Trophoblast cell (in vitro differentiated cells and primary cell): ENCODE data around the gene CUL4A.

Source experiments
- DNase-seq, 2 donors: peaks; one replicate each; pipeline ENCODE4 v3.0.0-alpha.2; 2016
- H2AFZ ChIP-seq: 2 replicates; pipeline ENCODE4 v1.6.1; 2013; ENCODE audit warnings: low read length, moderate library complexity, mild to moderate bottlenecking; ENCODE audit not compliant: insufficient read depth, poor library complexity
- H2AK5ac ChIP-seq: 2 replicates; pipeline ENCODE4 v1.6.1; 2013; ENCODE audit warnings: mild to moderate bottlenecking, low read length
- H2BK120ac ChIP-seq: 2 replicates; pipeline ENCODE4 v1.6.1; 2013; ENCODE audit warnings: low read length, mild to moderate bottlenecking, moderate library complexity; ENCODE audit not compliant: insufficient read depth, poor library complexity
- H2BK12ac ChIP-seq: 2 replicates; pipeline ENCODE4 v1.6.1; 2013; ENCODE audit warnings: mild to moderate bottlenecking, low read length, moderate library complexity
- H2BK5ac ChIP-seq: 2 replicates; pipeline ENCODE4 v1.6.1; 2013; ENCODE audit warnings: low read length, low read depth, moderate library complexity, mild to moderate bottlenecking; ENCODE audit not compliant: poor library complexity
- H3K14ac ChIP-seq: 2 replicates; pipeline ENCODE4 v1.6.1; 2013; ENCODE audit warnings: mild to moderate bottlenecking, low read length
- H3K18ac ChIP-seq: 2 replicates; pipeline ENCODE4 v1.6.1; 2013; ENCODE audit warnings: mild to moderate bottlenecking, low read length
- H3K23ac ChIP-seq: 2 replicates; pipeline ENCODE4 v1.6.1; 2013; ENCODE audit warnings: low read length
- H3K27ac ChIP-seq: 2 replicates; pipeline ENCODE4 v1.5.1; 2013; ENCODE audit warnings: low read depth, mild to moderate bottlenecking, inconsistent platforms, low read length, moderate library complexity
- H3K27me3 ChIP-seq: 2 replicates; pipeline ENCODE4 v1.6.1; 2013; ENCODE audit warnings: inconsistent platforms, mild to moderate bottlenecking, low read length, moderate library complexity; ENCODE audit not compliant: insufficient read depth
- H3K36me3 ChIP-seq, 2 experiments: 1 replicate in 1 of 2; 2 replicates in 1 of 2; pipeline ENCODE4 v1.6.1; 2013; ENCODE audit warnings: low read length in 2 of 2, mild to moderate bottlenecking in 2 of 2, moderate library complexity in 1 of 2; ENCODE audit not compliant: insufficient read depth in 2 of 2, control insufficient read depth in 1 of 2
- H3K4ac ChIP-seq: 2 replicates; pipeline ENCODE4 v1.6.1; 2013; ENCODE audit warnings: low read depth, mild to moderate bottlenecking, low read length, moderate library complexity
- H3K4me1 ChIP-seq, 2 experiments: 1 replicate in 1 of 2; 2 replicates in 1 of 2; pipeline ENCODE4 v1.6.1; 2013; ENCODE audit warnings: low read length in 2 of 2, mild to moderate bottlenecking in 2 of 2, moderate library complexity in 1 of 2; ENCODE audit not compliant: insufficient read depth in 2 of 2, control insufficient read depth in 1 of 2
- H3K4me2 ChIP-seq: 2 replicates; pipeline ENCODE4 v1.6.1; 2013; ENCODE audit warnings: inconsistent platforms, mild to moderate bottlenecking, low read length, moderate library complexity
- H3K4me3 ChIP-seq: 2 replicates; pipeline ENCODE4 v1.5.1; 2013; ENCODE audit warnings: mild to moderate bottlenecking, low read depth, low read length, inconsistent platforms
- H3K79me1 ChIP-seq: one replicate; pipeline ENCODE4 v1.6.1; 2013; ENCODE audit warnings: low read length
- H3K79me2 ChIP-seq: 2 replicates; pipeline ENCODE4 v1.6.1; 2013; ENCODE audit warnings: low read length, mild to moderate bottlenecking; ENCODE audit not compliant: control insufficient read depth, insufficient read depth, poor library complexity
- H3K9ac ChIP-seq: 2 replicates; pipeline ENCODE4 v1.6.1; 2013; ENCODE audit warnings: mild to moderate bottlenecking, low read length
- H3K9me3 ChIP-seq: 2 replicates; pipeline ENCODE4 v1.6.1; 2013; ENCODE audit warnings: low read depth, mild to moderate bottlenecking, control low read depth, inconsistent platforms, low read length; ENCODE audit not compliant: insufficient read depth
- H4K12ac ChIP-seq: 2 replicates; pipeline ENCODE4 v1.6.1; 2013; ENCODE audit warnings: low read depth, mild to moderate bottlenecking, low read length, moderate library complexity
- H4K8ac ChIP-seq: 2 replicates; pipeline ENCODE4 v1.6.1; 2013; ENCODE audit warnings: low read depth, mild to moderate bottlenecking, low read length, moderate library complexity
- H4K91ac ChIP-seq: one replicate; pipeline ENCODE4 v1.6.1; 2013; ENCODE audit warnings: low read depth, mild to moderate bottlenecking, low read length, moderate library complexity
- WGBS: extraction: QIAGEN DNeasy Blood & Tissue Kit; methylation state at CpG from one replicate; pipeline ENCODE4 v1.1.7; 2013; ENCODE audit warnings: missing lambda C conversion rate; ENCODE audit not compliant: insufficient read length, insufficient coverage; ENCODE audit errors: extremely low coverage; 5-methylcytosine and 5-hydroxymethylcytosine counted together

Gene CUL4A

DNA sequence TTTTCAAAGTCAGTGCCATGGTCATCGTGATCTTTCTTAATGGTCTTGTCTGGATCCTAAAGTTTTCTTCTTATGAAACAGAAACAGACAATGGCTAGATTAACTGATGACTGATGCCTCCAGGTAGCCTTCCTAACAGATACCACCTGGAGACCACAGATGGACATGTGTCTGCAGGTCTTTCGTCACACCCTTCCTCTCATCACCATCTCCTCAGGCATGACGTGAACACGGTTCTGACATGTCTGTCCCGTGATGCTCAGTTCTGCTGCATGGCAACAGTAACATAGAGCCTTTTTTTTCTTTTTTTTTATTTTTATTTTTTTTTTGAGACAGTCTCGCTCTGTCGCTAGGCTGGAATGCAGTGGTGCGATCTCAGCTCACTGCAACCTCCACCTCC lies 74.5 kb downstream of the CUL4A start:
- H3K4me3 ChIP-seq: no peak overlapping the region
- no peaks in the 10 kb centered on the region for H3K4me1 ChIP-seq
- H4K12ac ChIP-seq: no peak overlapping the region
- no peak overlapping the region for H2BK12ac ChIP-seq
- no peak overlapping the region for H3K14ac ChIP-seq
- H2BK5ac ChIP-seq: no peak overlapping the region
- WGBS: no CpG with 5 or more reads among the region's 8 CpGs
- H4K8ac ChIP-seq: no peak overlapping the region
- H2AFZ ChIP-seq: no peak overlapping the region
- no peak overlapping the region for H3K4me2 ChIP-seq
- no peak overlapping the region for H3K23ac ChIP-seq
- H3K27me3 ChIP-seq: peaks cover 3% of the 10 kb centered on the region
- H2BK120ac ChIP-seq: no peak overlapping the region
- no peak for DNase-seq
- no peak overlapping the region for H3K9ac ChIP-seq
- H3K18ac ChIP-seq: no peak overlapping the region
- no peak overlapping the region for H3K27ac ChIP-seq
- H3K4ac ChIP-seq: no peak overlapping the region
- H3K9me3 ChIP-seq: peaks cover 6% of the 10 kb centered on the region
- H4K91ac ChIP-seq: no peak overlapping the region
- peaks cover 0 to 2% of the 10 kb centered on the region in 2 experiments for H3K36me3 ChIP-seq
- H3K79me1 ChIP-seq: no peaks in the 10 kb centered on the region
- no peaks in the 10 kb centered on the region for H3K79me2 ChIP-seq
- H2AK5ac ChIP-seq: no peak overlapping the region

DNA sequence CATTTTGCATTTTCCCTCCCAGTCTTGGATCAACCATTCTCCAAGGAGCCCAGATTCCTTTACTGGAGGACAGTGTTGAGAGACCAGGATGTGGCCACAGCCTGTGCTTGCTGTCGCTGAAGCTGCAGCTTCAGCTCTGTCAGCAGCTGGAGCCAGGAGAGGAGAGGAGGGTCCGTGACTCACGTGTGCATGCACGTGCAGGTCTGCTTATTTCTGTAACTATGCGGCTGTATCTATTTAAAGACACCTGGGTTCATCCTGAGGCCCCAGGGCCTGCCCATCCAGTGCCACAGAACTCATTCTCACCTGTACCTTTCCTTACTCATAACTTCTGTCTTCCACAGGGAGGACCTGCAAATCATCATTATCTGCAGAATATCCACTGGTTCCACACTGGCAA lies 79.5 kb downstream of the CUL4A start:
- Histone ChIP-seq H3K4me1 (peaks cover 0 to 3% of the 10 kb centered on the region in 2 experiments), H3K4ac (no peak overlapping the region), H3K27ac (no peak overlapping the region), H3K23ac (no peak overlapping the region), H3K14ac (no peak overlapping the region), H3K4me2 (no peak overlapping the region), H2AFZ (no peak overlapping the region), H3K27me3 (no peaks in the 10 kb centered on the region), H2BK12ac (no peak overlapping the region), H3K9ac (no peak overlapping the region), H3K36me3 (no peaks in the 10 kb centered on the region), H2BK120ac (no peak overlapping the region), H2BK5ac (no peak overlapping the region), H3K79me2 (no peaks in the 10 kb centered on the region), H2AK5ac (no peak overlapping the region), H3K4me3 (no peak overlapping the region), H3K79me1 (no peaks in the 10 kb centered on the region), H3K9me3 (peaks cover 4% of the 10 kb centered on the region), H4K8ac (no peak overlapping the region), H4K12ac (no peak overlapping the region), H4K91ac (no peak overlapping the region), H3K18ac (no peak overlapping the region)
- no peak for DNase-seq
- WGBS: no CpG with 5 or more reads among the region's 5 CpGs

DNA sequence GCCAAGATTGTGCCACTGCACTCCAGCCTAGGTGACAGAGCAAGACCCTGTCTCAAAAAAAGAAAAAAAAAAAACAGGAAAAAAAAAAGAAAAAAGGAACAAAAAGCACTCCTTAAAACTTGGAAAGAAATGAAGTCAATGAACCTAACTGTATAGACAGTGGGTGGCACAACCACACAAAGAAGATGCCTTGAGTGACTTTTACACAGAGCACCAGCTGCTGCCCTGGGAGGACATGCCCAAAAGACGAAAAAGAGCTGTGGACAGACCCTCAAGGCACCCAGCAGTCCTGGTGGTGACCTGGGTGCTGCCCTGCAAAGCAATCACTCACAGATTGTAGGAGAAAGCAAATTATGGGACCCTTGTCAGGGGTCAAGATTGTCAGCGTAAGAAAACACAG lies 81.7 kb downstream of the CUL4A start:
- no peak overlapping the region for H3K4me2 ChIP-seq
- no peak overlapping the region for H2BK5ac ChIP-seq
- H4K91ac ChIP-seq: no peak overlapping the region
- H3K9ac ChIP-seq: no peak overlapping the region
- H3K79me1 ChIP-seq: no peaks in the 10 kb centered on the region
- peaks cover 0 to 3% of the 10 kb centered on the region in 2 experiments for H3K4me1 ChIP-seq
- H3K27me3 ChIP-seq: no peaks in the 10 kb centered on the region
- H4K8ac ChIP-seq: no peak overlapping the region
- no peaks in the 10 kb centered on the region for H3K36me3 ChIP-seq
- H3K4me3 ChIP-seq: no peak overlapping the region
- no peak overlapping the region for H3K27ac ChIP-seq
- no peak overlapping the region for H3K4ac ChIP-seq
- H2AFZ ChIP-seq: no peak overlapping the region
- no peak overlapping the region for H3K18ac ChIP-seq
- no peak overlapping the region for H3K23ac ChIP-seq
- H2AK5ac ChIP-seq: no peak overlapping the region
- H3K79me2 ChIP-seq: no peaks in the 10 kb centered on the region
- peaks cover 4% of the 10 kb centered on the region for H3K9me3 ChIP-seq
- no peak overlapping the region for H4K12ac ChIP-seq
- no CpG with 5 or more reads among the region's 2 CpGs for WGBS
- DNase-seq: no peak
- no peak overlapping the region for H3K14ac ChIP-seq
- H2BK120ac ChIP-seq: no peak overlapping the region
- no peak overlapping the region for H2BK12ac ChIP-seq

DNA sequence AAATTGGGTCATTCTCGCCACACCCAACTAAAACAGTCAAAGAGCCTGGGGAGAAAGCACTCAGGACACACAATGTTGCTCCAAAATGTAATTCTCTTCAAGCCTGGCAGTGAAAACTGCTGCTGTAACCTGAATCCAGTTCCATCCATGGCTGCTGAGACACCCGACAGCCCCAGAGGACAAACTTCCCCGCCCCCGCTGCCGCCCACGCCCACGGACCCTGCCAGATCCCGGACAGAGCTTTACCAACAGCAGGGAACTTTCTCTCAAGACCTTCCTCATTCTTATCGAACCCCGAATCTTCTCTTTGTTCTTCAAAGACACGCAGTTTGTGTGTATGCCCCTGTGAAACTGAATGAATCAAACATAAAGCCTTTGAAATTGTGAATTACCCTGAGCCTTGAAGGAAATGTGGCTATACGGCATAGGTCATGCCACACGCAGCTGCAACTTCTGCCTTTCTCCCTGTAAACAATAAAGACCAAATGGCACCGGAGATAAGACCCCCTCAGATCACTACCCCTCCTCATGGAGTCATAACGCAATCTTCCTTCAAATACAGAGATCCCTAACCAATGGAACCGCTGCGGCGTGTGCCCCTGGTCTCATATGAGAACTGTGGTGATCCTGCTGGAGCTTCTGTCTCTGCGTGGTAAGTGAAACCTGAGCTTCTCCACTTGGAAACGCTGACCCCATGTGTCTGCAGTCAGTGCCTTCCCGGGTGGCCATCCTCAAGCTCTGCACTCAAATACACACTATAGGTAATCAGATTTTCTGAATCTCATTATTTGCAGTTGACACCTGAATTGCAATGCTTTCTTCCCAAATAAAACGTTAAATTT lies 82.8 kb downstream of the CUL4A start:
- Histone ChIP-seq H2BK5ac (no peak overlapping the region), H3K4me3 (no peak overlapping the region)

More for the DNA sequence above, 82.8 kb downstream of the CUL4A start:
- Histone ChIP-seq H4K8ac (peak overlapping the region; percentile 13), H3K4ac (no peak overlapping the region), H3K4me1 (peaks cover 3 to 6% of the 10 kb centered on the region in 2 experiments), H3K79me1 (peaks cover 6% of the 10 kb centered on the region), H2AFZ (peak overlapping the region; percentile 35), H2AK5ac (no peak overlapping the region), H2BK12ac (no peak overlapping the region), H3K79me2 (peaks cover 3% of the 10 kb centered on the region), H3K27ac (no peak overlapping the region), H3K36me3 (no peaks in the 10 kb centered on the region), H3K18ac (no peak overlapping the region), H3K14ac (no peak overlapping the region), H3K27me3 (no peaks in the 10 kb centered on the region), H2BK120ac (no peak overlapping the region), H4K12ac (no peak overlapping the region), H4K91ac (no peak overlapping the region), H3K9me3 (peaks cover 4% of the 10 kb centered on the region), H3K4me2 (peak overlapping the region; percentile 30), H3K23ac (no peak overlapping the region), H3K9ac (peak overlapping the region; percentile 44)
- no CpG with 5 or more reads among the region's 22 CpGs for WGBS
- DNase-seq: peak in 1 of 2 donors; percentile 19
